ENCODE results near the gene ARL14EPL.
"Not testable (repeated sequence)": the region's sequence is repeated elsewhere in the genome, so short reads cannot be mapped to it uniquely, and the experiment has no call there.

Gene ARL14EPL

DNA sequence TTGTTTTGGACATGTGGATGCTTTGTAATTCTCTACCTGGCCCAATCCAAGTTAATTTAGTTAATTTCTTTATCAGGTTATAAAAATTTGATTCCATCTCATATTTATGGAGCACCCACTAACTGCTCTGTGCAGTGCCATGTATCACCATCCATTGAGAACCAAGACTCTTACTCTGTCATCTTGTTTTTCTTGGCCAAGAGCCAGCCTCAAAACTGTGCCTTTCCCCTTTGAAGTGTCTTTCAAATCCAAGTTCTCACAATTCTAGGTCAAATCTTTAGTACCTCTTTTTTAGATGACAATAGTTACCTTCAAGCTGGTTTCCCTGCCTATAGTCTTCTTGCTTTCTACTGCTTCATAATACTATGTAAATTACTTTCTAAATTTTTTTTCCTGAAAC, 55.8 kb downstream of the ARL14EPL start:
- Histone ChIP-seq H3K4me1 (ENCODE audit: insufficient read depth, poor library complexity, severe bottlenecking) (no peaks in the 10 kb centered on the region), H3K27ac (ENCODE audit: poor library complexity, severe bottlenecking) (no peak overlapping the region), H3K9me3 (ENCODE audit: severe bottlenecking) (no peaks in the 10 kb centered on the region), H3K36me3 (ENCODE audit: low read depth) (peaks cover 39% of the 10 kb centered on the region), H3K4me3 (ENCODE audit: severe bottlenecking) (no peak overlapping the region), H3K27me3 (ENCODE audit: insufficient read depth, poor library complexity, severe bottlenecking) (no peaks in the 10 kb centered on the region)
- ATAC-seq (ENCODE audit: low read depth) = no peak
- TF ChIP-seq, protein P1, sequence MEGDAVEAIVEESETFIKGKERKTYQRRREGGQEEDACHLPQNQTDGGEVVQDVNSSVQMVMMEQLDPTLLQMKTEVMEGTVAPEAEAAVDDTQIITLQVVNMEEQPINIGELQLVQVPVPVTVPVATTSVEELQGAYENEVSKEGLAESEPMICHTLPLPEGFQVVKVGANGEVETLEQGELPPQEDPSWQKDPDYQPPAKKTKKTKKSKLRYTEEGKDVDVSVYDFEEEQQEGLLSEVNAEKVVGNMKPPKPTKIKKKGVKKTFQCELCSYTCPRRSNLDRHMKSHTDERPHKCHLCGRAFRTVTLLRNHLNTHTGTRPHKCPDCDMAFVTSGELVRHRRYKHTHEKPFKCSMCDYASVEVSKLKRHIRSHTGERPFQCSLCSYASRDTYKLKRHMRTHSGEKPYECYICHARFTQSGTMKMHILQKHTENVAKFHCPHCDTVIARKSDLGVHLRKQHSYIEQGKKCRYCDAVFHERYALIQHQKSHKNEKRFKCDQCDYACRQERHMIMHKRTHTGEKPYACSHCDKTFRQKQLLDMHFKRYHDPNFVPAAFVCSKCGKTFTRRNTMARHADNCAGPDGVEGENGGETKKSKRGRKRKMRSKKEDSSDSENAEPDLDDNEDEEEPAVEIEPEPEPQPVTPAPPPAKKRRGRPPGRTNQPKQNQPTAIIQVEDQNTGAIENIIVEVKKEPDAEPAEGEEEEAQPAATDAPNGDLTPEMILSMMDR (IDR thresholded peaks at IDR 0.05; ENCODE audit: poor library complexity, severe bottlenecking) = no peak
- DNase-seq (ENCODE audit: low spot score) = no peak

DNA sequence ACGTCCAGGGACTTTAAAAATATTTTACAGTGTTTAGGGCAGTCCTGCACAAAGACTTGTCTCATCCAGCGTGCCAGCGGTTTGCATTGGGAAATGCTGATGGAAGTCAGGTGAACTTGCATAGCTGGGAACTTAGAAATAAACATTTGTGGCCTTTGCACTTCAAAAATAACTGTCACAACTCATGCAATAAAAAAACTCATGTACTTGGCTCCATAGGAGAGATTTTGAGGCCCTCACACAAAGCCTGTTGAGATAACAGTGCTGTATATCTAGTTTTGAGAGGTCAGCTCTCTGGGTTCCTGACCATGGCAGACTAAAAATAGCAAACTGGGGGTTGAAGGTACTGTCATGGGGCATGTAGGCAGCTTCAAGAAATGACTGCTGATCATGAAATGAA, 58.0 kb downstream of the ARL14EPL start:
- Histone ChIP-seq H3K36me3 (ENCODE audit: low read depth) (peaks cover 59% of the 10 kb centered on the region), H3K4me1 (ENCODE audit: insufficient read depth, poor library complexity, severe bottlenecking) (no peaks in the 10 kb centered on the region), H3K27me3 (ENCODE audit: insufficient read depth, poor library complexity, severe bottlenecking) (no peaks in the 10 kb centered on the region), H3K4me3 (ENCODE audit: severe bottlenecking) (no peak overlapping the region), H3K9me3 (ENCODE audit: severe bottlenecking) (no peaks in the 10 kb centered on the region), H3K27ac (ENCODE audit: poor library complexity, severe bottlenecking) (no peak overlapping the region)
- DNase-seq (ENCODE audit: low spot score) (no peak), ATAC-seq (ENCODE audit: low read depth) (no peak)
- TF ChIP-seq, protein P1 (IDR thresholded peaks at IDR 0.05; ENCODE audit: poor library complexity, severe bottlenecking) = no peak

DNA sequence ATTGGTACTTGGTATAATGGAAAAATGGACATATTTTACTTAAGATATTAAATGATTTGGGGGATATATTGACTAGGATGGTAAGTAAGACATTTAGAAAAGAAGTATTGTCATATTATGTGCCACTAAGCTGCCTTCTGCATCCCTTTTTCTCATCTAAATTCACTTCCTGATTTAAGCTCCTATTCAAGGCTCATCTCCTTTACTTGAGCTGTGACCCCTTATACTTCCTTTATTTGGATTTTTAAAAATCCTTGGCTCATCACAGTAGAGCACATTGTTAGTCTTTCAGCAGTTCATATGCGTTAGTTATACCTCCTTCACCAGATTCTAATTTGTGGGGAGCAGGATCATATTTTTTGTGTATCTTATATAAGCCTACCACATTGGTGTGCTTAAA, 59.1 kb downstream of the ARL14EPL start:
- peaks cover 70% of the 10 kb centered on the region for H3K36me3 ChIP-seq (ENCODE audit: low read depth)

DNA sequence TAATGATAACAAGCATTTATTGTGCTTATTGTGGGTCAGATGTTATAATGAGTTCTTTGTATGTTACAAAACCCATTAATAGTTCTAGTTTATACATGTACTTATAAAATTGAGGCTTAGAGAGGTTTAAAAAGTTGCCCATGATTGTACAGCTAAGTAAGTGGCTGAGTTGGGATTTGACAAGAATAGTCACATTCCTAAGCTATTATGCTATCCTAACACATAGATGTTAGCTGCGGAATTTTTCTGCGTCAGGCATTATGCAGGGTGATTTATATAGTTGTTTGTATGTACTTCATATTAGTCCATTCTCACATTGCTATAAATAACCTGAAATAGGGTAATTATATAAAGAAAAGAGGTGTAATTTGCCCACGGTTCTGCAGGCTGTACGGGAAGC, 65.0 kb downstream of the ARL14EPL start:
- no peak overlapping the region for H3K27ac ChIP-seq (ENCODE audit: poor library complexity, severe bottlenecking)
- no peaks in the 10 kb centered on the region for H3K27me3 ChIP-seq (ENCODE audit: insufficient read depth, poor library complexity, severe bottlenecking)
- H3K4me1 ChIP-seq (ENCODE audit: insufficient read depth, poor library complexity, severe bottlenecking) = no peaks in the 10 kb centered on the region
- H3K36me3 ChIP-seq (ENCODE audit: low read depth) = peaks cover 66% of the 10 kb centered on the region
- no peak overlapping the region for H3K4me3 ChIP-seq (ENCODE audit: severe bottlenecking)
- TF ChIP-seq, protein P1 (IDR thresholded peaks at IDR 0.05; ENCODE audit: poor library complexity, severe bottlenecking) = no peak
- ATAC-seq (ENCODE audit: low read depth) = peak; percentile 64; the same call in 2 of the 3 replicates
- DNase-seq (ENCODE audit: low spot score) = no peak
- H3K9me3 ChIP-seq (ENCODE audit: severe bottlenecking) = no peaks in the 10 kb centered on the region

More for the DNA sequence above, 59.1 kb downstream of the ARL14EPL start:
- ATAC-seq (ENCODE audit: low read depth) = no peak
- TF ChIP-seq, protein P1 (IDR thresholded peaks at IDR 0.05; ENCODE audit: poor library complexity, severe bottlenecking) = no peak
- Histone ChIP-seq H3K9me3 (ENCODE audit: severe bottlenecking) (no peaks in the 10 kb centered on the region), H3K27ac (ENCODE audit: poor library complexity, severe bottlenecking) (no peak overlapping the region), H3K27me3 (ENCODE audit: insufficient read depth, poor library complexity, severe bottlenecking) (no peaks in the 10 kb centered on the region), H3K4me1 (ENCODE audit: insufficient read depth, poor library complexity, severe bottlenecking) (no peaks in the 10 kb centered on the region), H3K4me3 (ENCODE audit: severe bottlenecking) (no peak overlapping the region)
- DNase-seq (ENCODE audit: low spot score) = no peak

DNA sequence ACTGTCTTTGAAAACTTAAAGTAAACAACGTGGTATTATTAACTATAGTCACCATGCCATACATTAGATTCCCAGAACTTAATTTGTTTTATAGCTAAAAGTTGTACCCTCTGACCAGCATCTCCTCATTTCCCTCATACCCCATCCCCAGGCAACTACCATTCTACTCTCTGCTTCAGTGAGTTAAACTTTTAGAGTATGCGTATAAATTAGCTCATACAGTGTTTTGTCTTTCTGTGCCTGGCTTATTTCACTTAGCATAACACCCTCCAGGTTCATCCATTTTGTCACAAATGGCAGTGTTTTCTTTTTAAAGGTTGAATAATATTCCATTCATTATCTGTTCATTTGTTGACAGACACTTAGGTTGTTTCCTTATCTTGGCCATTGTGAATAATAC, 66.7 kb downstream of the ARL14EPL start:
- Histone ChIP-seq H3K27ac (ENCODE audit: poor library complexity, severe bottlenecking) (no peak overlapping the region), H3K27me3 (ENCODE audit: insufficient read depth, poor library complexity, severe bottlenecking) (no peaks in the 10 kb centered on the region), H3K4me3 (ENCODE audit: severe bottlenecking) (no peak overlapping the region), H3K9me3 (ENCODE audit: severe bottlenecking) (no peaks in the 10 kb centered on the region), H3K4me1 (ENCODE audit: insufficient read depth, poor library complexity, severe bottlenecking) (no peaks in the 10 kb centered on the region), H3K36me3 (ENCODE audit: low read depth) (peaks cover 51% of the 10 kb centered on the region)
- TF ChIP-seq, protein P1 (IDR thresholded peaks at IDR 0.05; ENCODE audit: poor library complexity, severe bottlenecking) = no peak
- DNase-seq (ENCODE audit: low spot score) (no peak), ATAC-seq (ENCODE audit: low read depth) (no peak)

DNA sequence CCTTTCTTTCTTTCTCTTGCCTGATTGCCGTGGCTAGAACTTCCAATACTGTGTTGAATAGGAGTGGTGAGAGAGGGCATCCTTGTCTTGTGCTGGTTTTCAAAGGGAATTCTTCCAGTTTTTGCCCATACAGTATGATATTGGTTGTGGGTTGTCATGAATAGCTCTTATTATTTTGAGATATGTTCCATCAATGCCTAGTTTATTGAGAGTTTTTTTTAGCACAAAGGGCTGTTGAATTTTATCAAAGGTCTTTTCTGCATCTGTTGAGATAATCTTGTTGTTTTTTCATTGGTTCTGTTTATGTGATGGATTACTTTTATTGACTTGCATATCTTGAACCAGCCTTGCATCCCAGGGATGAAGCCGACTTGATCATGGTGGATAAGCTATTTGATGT, 72.7 kb downstream of the ARL14EPL start:
- H3K36me3 ChIP-seq (ENCODE audit: low read depth); H3K4me1 ChIP-seq (ENCODE audit: insufficient read depth, poor library complexity, severe bottlenecking): not testable (repeated sequence)

More for the DNA sequence above, 72.7 kb downstream of the ARL14EPL start:
- H3K27me3 ChIP-seq (ENCODE audit: insufficient read depth, poor library complexity, severe bottlenecking); H3K27ac ChIP-seq (ENCODE audit: poor library complexity, severe bottlenecking); H3K9me3 ChIP-seq (ENCODE audit: severe bottlenecking); H3K4me3 ChIP-seq (ENCODE audit: severe bottlenecking); ATAC-seq (ENCODE audit: low read depth); DNase-seq (ENCODE audit: low spot score): not testable (repeated sequence)

Data from RWPE2 (cell line).